SH-SY5Y (cell line): ENCODE data around the gene SESN1.

Source experiments
- GATA2 ChIP-seq: IDR thresholded peaks from 2 replicates; pipeline ENCODE4 v1.6.1; 2011; ENCODE audit warnings: mild to moderate bottlenecking, low read depth, low read length
- GATA3 ChIP-seq: IDR thresholded peaks from 2 replicates; pipeline ENCODE4 v1.6.1; 2011; ENCODE audit warnings: low read depth, mild to moderate bottlenecking, low read length, moderate library complexity

The SESN1 gene

GRCh38 chr6:109028439-109028838 lies 66.2 kb downstream of the SESN1 start:
- TF ChIP-seq GATA3: no peak

- TF ChIP-seq GATA2 (no peak), GATA3 (no peak)
Measured at GRCh38 chr6:109027964-109028363, 66.7 kb downstream of the SESN1 start.

- TF ChIP-seq GATA3 (no peak), GATA2 (no peak)
Measured at GRCh38 chr6:109025639-109026038, 69.0 kb downstream of the SESN1 start.

- TF ChIP-seq GATA2: no peak
- TF ChIP-seq GATA3: no peak
Measured at GRCh38 chr6:109024784-109025183, 69.9 kb downstream of the SESN1 start.

GRCh38 chr6:109024368-109024767 lies 70.3 kb downstream of the SESN1 start:
- no peak for TF ChIP-seq GATA2
- no peak for TF ChIP-seq GATA3

- no peak for TF ChIP-seq GATA2
- no peak for TF ChIP-seq GATA3
Measured at GRCh38 chr6:109023356-109023925, 71.2 kb downstream of the SESN1 start.

- TF ChIP-seq GATA2: no peak
- no peak for TF ChIP-seq GATA3
Measured at GRCh38 chr6:109021870-109022269, 72.8 kb downstream of the SESN1 start.

- TF ChIP-seq GATA3: no peak
- TF ChIP-seq GATA2: no peak
Measured at GRCh38 chr6:109019911-109020310, 74.7 kb downstream of the SESN1 start.

GRCh38 chr6:109015176-109015575 lies 79.5 kb downstream of the SESN1 start:
- TF ChIP-seq GATA3 (no peak), GATA2 (no peak)

- TF ChIP-seq GATA2 (no peak), GATA3 (no peak)
Measured at GRCh38 chr6:109014606-109015005, 80.0 kb downstream of the SESN1 start.

- TF ChIP-seq GATA2: no peak
- no peak for TF ChIP-seq GATA3
Measured at GRCh38 chr6:109013656-109014305, 80.9 kb downstream of the SESN1 start.

GRCh38 chr6:109010705-109011102 lies 83.9 kb downstream of the SESN1 start:
- TF ChIP-seq GATA2: no peak
- no peak for TF ChIP-seq GATA3

GRCh38 chr6:109009962-109010704 lies 84.5 kb downstream of the SESN1 start:
- TF ChIP-seq GATA3 (no peak), GATA2 (no peak)

- TF ChIP-seq GATA2: no peak
- no peak for TF ChIP-seq GATA3
Measured at GRCh38 chr6:109009236-109009961, 85.2 kb downstream of the SESN1 start.

- TF ChIP-seq GATA3 (no peak), GATA2 (no peak)
Measured at GRCh38 chr6:109008537-109009235, 86.0 kb downstream of the SESN1 start.
